LNCaP clone FGC (cell line): ENCODE data around the gene SEC24B.

Experiments
- DNase-seq: peaks from one replicate; pipeline ENCODE4 v3.0.0-alpha.2; 2011; ENCODE audit warnings: low read depth
- H3K4me3 ChIP-seq: 2 replicates; pipeline ENCODE4 v1.5.1; 2011; ENCODE audit warnings: mild to moderate bottlenecking, low read depth, low read length, control low read depth
- CTCF ChIP-seq: IDR thresholded peaks from 2 replicates; pipeline ENCODE4 v1.5.1; 2012; ENCODE audit warnings: mild to moderate bottlenecking; ENCODE audit not compliant: control insufficient read depth, insufficient read depth; ENCODE audit errors: extremely low read depth

SEC24B gene

GRCh38 chr4:109432203-109432602 lies 1.4 kb upstream of the SEC24B start:
- H3K4me3 ChIP-seq = peak overlapping the region; percentile 62
- no peak for TF ChIP-seq CTCF
- no peak for DNase-seq

GRCh38 chr4:109432696-109433095 lies 919 bp upstream of the SEC24B start:
- peak overlapping the region; percentile 62 for H3K4me3 ChIP-seq
- no peak for TF ChIP-seq CTCF
- DNase-seq = no peak

GRCh38 chr4:109434007-109434971 lies 674 bp downstream of the SEC24B start:
- DNase-seq = no peak
- TF ChIP-seq CTCF = no peak
- H3K4me3 ChIP-seq = peak overlapping the region; percentile 62

GRCh38 chr4:109435635-109436034 lies 2.0 kb downstream of the SEC24B start:
- DNase-seq = no peak
- H3K4me3 ChIP-seq = peak overlapping the region; percentile 8; the same call in 1 of the 2 replicates
- TF ChIP-seq CTCF = no peak

GRCh38 chr4:109436504-109436903 lies 2.9 kb downstream of the SEC24B start:
- TF ChIP-seq CTCF = no peak
- DNase-seq = no peak
- no peak overlapping the region for H3K4me3 ChIP-seq

GRCh38 chr4:109440948-109441347 lies 7.3 kb downstream of the SEC24B start:
- no peak overlapping the region for H3K4me3 ChIP-seq
- no peak for DNase-seq
- no peak for TF ChIP-seq CTCF
